CD4-positive, alpha-beta T cell (primary cell): ENCODE data around the gene PLA2G2A. TPM values are rescaled to one million over a fixed set of nuclear protein-coding genes. Genes with fewer than 3 reads are reported as not detected.

Experiments
- ATAC-seq: fragments of 200-7000 bp; cut with Tn5 transposase; one replicate; pipeline ENCODE4 v1.10.0; 2022; ENCODE audit warnings: mild to moderate bottlenecking; ENCODE audit not compliant: poor library complexity
- CTCF ChIA-PET: fragments of 350-600 bp; sonication (Branson Sonifier 250); formaldehyde crosslinking; loops from one replicate; lab custom pipeline; 2021; ENCODE audit warnings: antibody characterized with exemption, inconsistent platforms; lab: Charles Lee
- POLR2A ChIA-PET: fragments of 350-600 bp; sonication (Branson Sonifier 250); formaldehyde crosslinking; loops from one replicate; lab custom pipeline; 2021; ENCODE audit warnings: antibody characterized with exemption, inconsistent platforms; lab: Charles Lee
- DNase-seq, 14 experiments: peaks; one replicate each; pipeline ENCODE4 v3.0.0-alpha.2; 2013 to 2020; ENCODE audit warnings: mixed read lengths in 2 of 14
- H3K27ac ChIP-seq, 2 donors: one replicate each; pipeline versions ENCODE4 v1.5.1 to v1.7.0; 2013; ENCODE audit warnings: low read length in 2 of 2, low read depth in 1 of 2, mild to moderate bottlenecking in 1 of 2
- H3K27me3 ChIP-seq, 2 experiments: 1 replicate in 1 of 2; 2 replicates in 1 of 2; pipeline versions ENCODE4 v1.6.1 to v1.7.0; 2013; ENCODE audit warnings: low read length in 2 of 2, control low read depth in 1 of 2, mild to moderate bottlenecking in 1 of 2, moderate library complexity in 1 of 2; ENCODE audit not compliant: insufficient read depth in 2 of 2, control insufficient read depth in 1 of 2
- H3K36me3 ChIP-seq: one replicate; pipeline ENCODE4 v1.6.1; 2013; ENCODE audit warnings: low read length, control low read depth; ENCODE audit not compliant: insufficient read depth
- H3K4me1 ChIP-seq: one replicate; pipeline ENCODE4 v1.6.1; 2013; ENCODE audit warnings: low read length, control low read depth; ENCODE audit not compliant: insufficient read depth
- H3K4me3 ChIP-seq: one replicate; pipeline ENCODE4 v1.5.1; 2013; ENCODE audit warnings: mild to moderate bottlenecking, low read length, moderate library complexity
- H3K9me3 ChIP-seq, 2 experiments: 1 replicate in 1 of 2; 2 replicates in 1 of 2; pipeline versions ENCODE4 v1.6.1 to v1.7.0; 2013; ENCODE audit warnings: low read length in 2 of 2, mild to moderate bottlenecking in 2 of 2, control low read depth in 1 of 2, moderate library complexity in 1 of 2; ENCODE audit not compliant: control insufficient read depth in 1 of 2, insufficient read depth in 1 of 2
- H3K27ac Mint-ChIP-seq: one replicate; pipeline ENCODE4 v1.8.0; 2020; ENCODE audit warnings: mixed read lengths
- H3K27me3 Mint-ChIP-seq: one replicate; pipeline ENCODE4 v1.8.0; 2021; ENCODE audit warnings: mixed read lengths
- H3K36me3 Mint-ChIP-seq: one replicate; pipeline ENCODE4 v1.8.0; 2021; ENCODE audit warnings: low read depth, mixed read lengths
- H3K4me1 Mint-ChIP-seq: one replicate; pipeline ENCODE4 v1.8.0; 2021; ENCODE audit warnings: low read depth, mixed read lengths
- H3K4me3 Mint-ChIP-seq: one replicate; pipeline ENCODE4 v1.8.0; 2020; ENCODE audit warnings: mild to moderate bottlenecking, mixed read lengths
- H3K9me3 Mint-ChIP-seq: one replicate; pipeline ENCODE4 v1.8.0; 2020; ENCODE audit warnings: mixed read lengths
- CTCF ChIP-seq: fragments of 200-600 bp; IDR thresholded peaks from one replicate; pipeline ENCODE4 v1.8.0; 2022; ENCODE audit warnings: antibody characterized with exemption, mild to moderate bottlenecking
- intact Hi-C, 2 experiments: fragments of 100-400 bp; cut with DNase I in 1 of 2; cut with micrococcal nuclease in 1 of 2; formaldehyde crosslinking; loops; one replicate each; pipeline versions ENCODE4 v1.15.1 to v1.9.0; 2023 to 2025; cut with DNase I, micrococcal nuclease
- total RNA-seq, 174 experiments: library from RNA in 2 of 174; stranded (reverse) in 2 of 174; gene quantifications; one replicate each; pipeline ENCODE4 v1.2.3 and lab custom pipeline; 2021 to 2026

PLA2G2A gene
- total RNA-seq, 2 experiments from 2014 or later: not detected

GRCh38 chr1:19981507-19982312 lies 2.3 kb upstream of the PLA2G2A start:
- ChIA-PET POLR2A (no interaction called here), CTCF (no interaction called here)
- Histone ChIP-seq H3K4me3 (no peak overlapping the region), H3K36me3 (no peaks in the 10 kb centered on the region), H3K27me3 (peaks cover 0 to 4% of the 10 kb centered on the region in 2 experiments), H3K27ac (no peak overlapping the region), H3K4me1 (no peaks in the 10 kb centered on the region), H3K9me3 (peaks cover 0 to 5% of the 10 kb centered on the region in 2 experiments)
- H3K4me3 Mint-ChIP-seq: no peak overlapping the region
- intact Hi-C loops: no loop called here
- no peaks in the 10 kb centered on the region for H3K9me3 Mint-ChIP-seq
- no peak overlapping the region for H3K27ac Mint-ChIP-seq
- peaks cover 20% of the 10 kb centered on the region for H3K27me3 Mint-ChIP-seq
- H3K36me3 Mint-ChIP-seq: no peaks in the 10 kb centered on the region
- H3K4me1 Mint-ChIP-seq: no peaks in the 10 kb centered on the region
- no peak for DNase-seq
- no peak for ATAC-seq
- no peak for TF ChIP-seq CTCF

GRCh38 chr1:19981170-19981506 lies 1.7 kb upstream of the PLA2G2A start:
- DNase-seq (no peak), ATAC-seq (no peak)
- Mint-ChIP-seq H3K4me3 (no peak overlapping the region), H3K27ac (no peak overlapping the region), H3K27me3 (peaks cover 26% of the 10 kb centered on the region), H3K36me3 (no peaks in the 10 kb centered on the region), H3K9me3 (no peaks in the 10 kb centered on the region), H3K4me1 (no peaks in the 10 kb centered on the region)
- Histone ChIP-seq H3K4me1 (no peaks in the 10 kb centered on the region), H3K36me3 (no peaks in the 10 kb centered on the region), H3K27ac (no peak overlapping the region), H3K9me3 (peaks cover 0 to 5% of the 10 kb centered on the region in 2 experiments), H3K4me3 (no peak overlapping the region), H3K27me3 (peaks cover 0 to 4% of the 10 kb centered on the region in 2 experiments)
- CTCF ChIA-PET: no interaction called here
- POLR2A ChIA-PET: no interaction called here
- no peak for TF ChIP-seq CTCF
- intact Hi-C loops: no loop called here

- no peak for TF ChIP-seq CTCF
- ChIA-PET POLR2A (no interaction called here), CTCF (no interaction called here)
- H3K4me3 Mint-ChIP-seq: no peak overlapping the region
- Histone ChIP-seq H3K36me3 (no peaks in the 10 kb centered on the region), H3K4me3 (no peak overlapping the region), H3K27me3 (peaks cover 0 to 4% of the 10 kb centered on the region in 2 experiments), H3K9me3 (peaks cover 0 to 5% of the 10 kb centered on the region in 2 experiments), H3K4me1 (no peaks in the 10 kb centered on the region), H3K27ac (no peak overlapping the region)
- no peak for ATAC-seq
- DNase-seq: no peak
- H3K4me1 Mint-ChIP-seq: no peaks in the 10 kb centered on the region
- no peaks in the 10 kb centered on the region for H3K36me3 Mint-ChIP-seq
- intact Hi-C loops: no loop called here
- peaks cover 28% of the 10 kb centered on the region for H3K27me3 Mint-ChIP-seq
- no peaks in the 10 kb centered on the region for H3K9me3 Mint-ChIP-seq
- H3K27ac Mint-ChIP-seq: no peak overlapping the region
These were observed 896 bp upstream of the PLA2G2A start for GRCh38 chr1:19980314-19980713.
